Measurements from ENCODE around the gene PLEKHG2. TPM values are rescaled to one million over a fixed set of nuclear protein-coding genes. Genes with fewer than 3 reads are reported as not detected.

The PLEKHG2 gene
- total and polyA plus RNA-seq, 9 of the 15 experiments (the other 6 are each of a cell fraction or from before 2014, with no cell fraction given) = 0.98 to 45.7 (median 9.8) TPM

GRCh38 chr19:39430675-39431593 is 18.5 kb downstream of the PLEKHG2 start (continued):
- no peak for TF ChIP-seq ZNF407 (IDR thresholded peaks at IDR 0.05; ENCODE audit: low read depth)
- TF ChIP-seq FOXP4 (CRISPR knock-in tag; IDR thresholded peaks at IDR 0.05; ENCODE audit: borderline replicate concordance) = no peak; the same call in 1 of the 2 replicates
- TF ChIP-seq ZNF707 (CRISPR knock-in tag; conservative IDR thresholded peaks at IDR 0.05) = no peak
- no peak for TF ChIP-seq IRF1 (CRISPR knock-in tag; IDR thresholded peaks at IDR 0.05; ENCODE audit: borderline replicate concordance)
- TF ChIP-seq PML (IDR thresholded peaks at IDR 0.05; ENCODE audit: low read length) = peak; percentile 54; the same call in 1 of the 2 replicates
- TF ChIP-seq ZNF232 (CRISPR knock-in tag; IDR thresholded peaks at IDR 0.05) = no peak
- no peak for TF ChIP-seq NONO (IDR thresholded peaks at IDR 0.05; ENCODE audit: low read depth in 2 of 2, low read length in 1 of 2)
- 0 out of 2 replicates have a peak, but pooled peaks have one; percentile 6 for TF ChIP-seq STAG1 (CRISPR knock-in tag; IDR thresholded peaks at IDR 0.05; ENCODE audit: borderline replicate concordance)
- TF ChIP-seq ZKSCAN8 (CRISPR knock-in tag; IDR thresholded peaks at IDR 0.05) = no peak
- TF ChIP-seq SOX6 (IDR thresholded peaks at IDR 0.05) = peak; percentile 74
- TF ChIP-seq MCM2 (IDR thresholded peaks at IDR 0.05; ENCODE audit: low read depth) = no peak
